Measurements from ENCODE around the gene GAS6. TPM values are rescaled to one million over a fixed set of nuclear protein-coding genes. Genes with fewer than 3 reads are reported as not detected.
"Not testable (repeated sequence)": the region's sequence is repeated elsewhere in the genome, so short reads cannot be mapped to it uniquely, and the experiment has no call there.

GAS6 gene
- total RNA-seq, 2 experiments from 2014 or later = 0.82 to 0.92 TPM

- Mint-ChIP-seq H3K4me3 (no peak overlapping the region), H3K27me3 (peaks cover 31% of the 10 kb centered on the region), H3K4me1 (peaks cover 2% of the 10 kb centered on the region), H3K27ac (no peak overlapping the region), H3K36me3 (ENCODE audit: low read depth) (no peaks in the 10 kb centered on the region), H3K9me3 (no peaks in the 10 kb centered on the region)
- ChIA-PET POLR2A (no interaction called here), CTCF (no interaction called here)
- DNase-seq = no peak
These were observed 10.3 kb upstream of the GAS6 start for GRCh38 chr13:113874177-113874576.

- Mint-ChIP-seq H3K4me3 (no peak overlapping the region), H3K27me3 (peaks cover 64% of the 10 kb centered on the region), H3K9me3 (no peaks in the 10 kb centered on the region), H3K4me1 (peaks cover 6% of the 10 kb centered on the region), H3K27ac (no peak overlapping the region), H3K36me3 (ENCODE audit: low read depth) (no peaks in the 10 kb centered on the region)
- no peak for DNase-seq
- ChIA-PET POLR2A (no interaction called here), CTCF (no interaction called here)
These were observed 5.4 kb upstream of the GAS6 start for GRCh38 chr13:113869263-113869662.

GRCh38 chr13:113867913-113868312, 4.0 kb upstream of the GAS6 start:
- H3K4me1 Mint-ChIP-seq; H3K9me3 Mint-ChIP-seq; H3K27ac Mint-ChIP-seq; H3K36me3 Mint-ChIP-seq (ENCODE audit: low read depth); H3K4me3 Mint-ChIP-seq; CTCF ChIA-PET; DNase-seq; POLR2A ChIA-PET: not testable (repeated sequence)
- H3K27me3 Mint-ChIP-seq = peaks cover 64% of the 10 kb centered on the region

GRCh38 chr13:113865427-113865826, 1.6 kb upstream of the GAS6 start:
- no peak overlapping the region for H3K27ac Mint-ChIP-seq
- no peaks in the 10 kb centered on the region for H3K36me3 Mint-ChIP-seq (ENCODE audit: low read depth)
- H3K4me1 Mint-ChIP-seq = peaks cover 13% of the 10 kb centered on the region
- ChIA-PET POLR2A (no interaction called here), CTCF (no interaction called here)
- H3K27me3 Mint-ChIP-seq = peaks cover 59% of the 10 kb centered on the region
- no peak overlapping the region for H3K4me3 Mint-ChIP-seq
- H3K9me3 Mint-ChIP-seq = no peaks in the 10 kb centered on the region
- DNase-seq = no peak

GRCh38 chr13:113864273-113864890, 506 bp upstream of the GAS6 start:
- H3K27ac Mint-ChIP-seq = no peak overlapping the region
- H3K4me3 Mint-ChIP-seq = peak overlapping the region; percentile 30
- H3K27me3 Mint-ChIP-seq = peaks cover 54% of the 10 kb centered on the region
- H3K4me1 Mint-ChIP-seq = peaks cover 13% of the 10 kb centered on the region
- peaks cover 2% of the 10 kb centered on the region for H3K9me3 Mint-ChIP-seq
- DNase-seq = no peak
- ChIA-PET POLR2A (no interaction called here), CTCF (no interaction called here)
- H3K36me3 Mint-ChIP-seq (ENCODE audit: low read depth) = no peaks in the 10 kb centered on the region

- ChIA-PET POLR2A (no interaction called here), CTCF (interaction anchor here (1.5 kb wide), 1 partner anchor 33 kb away, joined by 4 read pairs; no protein-coding TSS in a partner anchor)
- no peaks in the 10 kb centered on the region for H3K36me3 Mint-ChIP-seq (ENCODE audit: low read depth)
- peaks cover 47% of the 10 kb centered on the region for H3K27me3 Mint-ChIP-seq
- DNase-seq = no peak
- no peak overlapping the region for H3K27ac Mint-ChIP-seq
- peaks cover 13% of the 10 kb centered on the region for H3K9me3 Mint-ChIP-seq
- H3K4me3 Mint-ChIP-seq = peak overlapping the region; percentile 49
- H3K4me1 Mint-ChIP-seq = peaks cover 13% of the 10 kb centered on the region
These were observed 849 bp downstream of the GAS6 start for GRCh38 chr13:113862931-113863523.

- POLR2A ChIA-PET = no interaction called here
These were observed 1.5 kb downstream of the GAS6 start for GRCh38 chr13:113862191-113862930.

GRCh38 chr13:113861433-113862030, 2.3 kb downstream of the GAS6 start:
- Mint-ChIP-seq H3K9me3 (peaks cover 13% of the 10 kb centered on the region), H3K36me3 (ENCODE audit: low read depth) (no peaks in the 10 kb centered on the region), H3K4me3 (no peak overlapping the region), H3K4me1 (peaks cover 13% of the 10 kb centered on the region), H3K27ac (no peak overlapping the region), H3K27me3 (peaks cover 44% of the 10 kb centered on the region)
- CTCF ChIA-PET = no interaction called here
- POLR2A ChIA-PET = no interaction called here
- DNase-seq = no peak

More at GRCh38 chr13:113862191-113862930, 1.5 kb downstream of the GAS6 start:
- no peak for DNase-seq
- CTCF ChIA-PET = interaction anchor here (1.5 kb wide), 1 partner anchor 32 kb away, joined by 4 read pairs; no protein-coding TSS in a partner anchor
- peaks cover 45% of the 10 kb centered on the region for H3K27me3 Mint-ChIP-seq
- H3K36me3 Mint-ChIP-seq (ENCODE audit: low read depth) = no peaks in the 10 kb centered on the region
- peak overlapping the region; percentile 61 for H3K4me3 Mint-ChIP-seq
- H3K9me3 Mint-ChIP-seq = peaks cover 13% of the 10 kb centered on the region
- H3K27ac Mint-ChIP-seq = no peak overlapping the region
- peaks cover 13% of the 10 kb centered on the region for H3K4me1 Mint-ChIP-seq

GRCh38 chr13:113860665-113861432, 3.0 kb downstream of the GAS6 start:
- POLR2A ChIA-PET = no interaction called here
- peaks cover 45% of the 10 kb centered on the region for H3K27me3 Mint-ChIP-seq

GRCh38 chr13:113860051-113860664, 3.7 kb downstream of the GAS6 start:
- no peak for DNase-seq
- Mint-ChIP-seq H3K27me3 (peaks cover 40% of the 10 kb centered on the region), H3K4me3 (no peak overlapping the region), H3K36me3 (ENCODE audit: low read depth) (no peaks in the 10 kb centered on the region), H3K27ac (no peak overlapping the region), H3K9me3 (peaks cover 13% of the 10 kb centered on the region), H3K4me1 (peaks cover 11% of the 10 kb centered on the region)
- POLR2A ChIA-PET = no interaction called here
- CTCF ChIA-PET = no interaction called here

More at GRCh38 chr13:113860665-113861432, 3.0 kb downstream of the GAS6 start:
- CTCF ChIA-PET = no interaction called here
- peaks cover 13% of the 10 kb centered on the region for H3K9me3 Mint-ChIP-seq
- H3K4me1 Mint-ChIP-seq = peaks cover 13% of the 10 kb centered on the region
- no peak overlapping the region for H3K27ac Mint-ChIP-seq
- DNase-seq = no peak
- H3K36me3 Mint-ChIP-seq (ENCODE audit: low read depth) = no peaks in the 10 kb centered on the region
- no peak overlapping the region for H3K4me3 Mint-ChIP-seq

- no peaks in the 10 kb centered on the region for H3K36me3 Mint-ChIP-seq (ENCODE audit: low read depth)
- H3K27ac Mint-ChIP-seq = no peak overlapping the region
- DNase-seq = no peak
- no peak overlapping the region for H3K4me3 Mint-ChIP-seq
- peaks cover 16% of the 10 kb centered on the region for H3K4me1 Mint-ChIP-seq
- peaks cover 40% of the 10 kb centered on the region for H3K27me3 Mint-ChIP-seq
- H3K9me3 Mint-ChIP-seq = peaks cover 13% of the 10 kb centered on the region
- ChIA-PET POLR2A (no interaction called here), CTCF (no interaction called here)
These were observed 4.4 kb downstream of the GAS6 start for GRCh38 chr13:113859311-113860050.
